Activated T-cell treated with anti-CD3 and anti-CD28 coated beads, Interleukin-2, amount 50 U/mL, for 72 hours (primary cell): ENCODE data around the gene DYNC1I1. TPM values are rescaled to one million over a fixed set of nuclear protein-coding genes. Genes with fewer than 3 reads are reported as not detected.

Source experiments
- ATAC-seq, 2 donors: fragments of 150-1000 bp; cut with Tn5 transposase; replicated peaks in 1 of 2; 2 replicates each; pipeline ENCODE4 v1.10.0; 2021; ENCODE audit warnings: moderate library complexity in 2 of 2, mild to moderate bottlenecking in 1 of 2
- DNase-seq, 2 donors: peaks; one replicate each; pipeline ENCODE4 v3.0.0; 2021 to 2022; ENCODE audit warnings: mixed read lengths in 1 of 2
- H3K27ac Mint-ChIP-seq: one replicate; pipeline ENCODE4 v1.8.0; 2022; ENCODE audit warnings: mild to moderate bottlenecking, moderate library complexity, mixed read lengths
- H3K27me3 Mint-ChIP-seq: one replicate; pipeline ENCODE4 v1.8.0; 2022; ENCODE audit warnings: low read depth, mixed read lengths
- H3K36me3 Mint-ChIP-seq, 2 donors: one replicate each; pipeline ENCODE4 v1.8.0; 2022; ENCODE audit warnings: mixed read lengths in 2 of 2, mild to moderate bottlenecking in 1 of 2; ENCODE audit not compliant: insufficient read depth in 2 of 2
- H3K4me1 Mint-ChIP-seq: one replicate; pipeline ENCODE4 v1.8.0; 2022; ENCODE audit warnings: low read depth, mixed read lengths
- H3K4me3 Mint-ChIP-seq, 2 donors: one replicate each; pipeline ENCODE4 v1.8.0; 2022; ENCODE audit warnings: mild to moderate bottlenecking in 2 of 2, mixed read lengths in 2 of 2, moderate library complexity in 2 of 2
- H3K9me3 Mint-ChIP-seq, 2 donors: one replicate each; pipeline ENCODE4 v1.8.0; 2022; ENCODE audit warnings: mixed read lengths in 2 of 2
- total RNA-seq, 2 donors: library from RNA; stranded (reverse); gene quantifications; one replicate each; pipeline ENCODE4 v1.2.3, GENCODE V29; 2022

Gene DYNC1I1
- total RNA-seq, 2 donors from 2014 or later: not detected

DNA sequence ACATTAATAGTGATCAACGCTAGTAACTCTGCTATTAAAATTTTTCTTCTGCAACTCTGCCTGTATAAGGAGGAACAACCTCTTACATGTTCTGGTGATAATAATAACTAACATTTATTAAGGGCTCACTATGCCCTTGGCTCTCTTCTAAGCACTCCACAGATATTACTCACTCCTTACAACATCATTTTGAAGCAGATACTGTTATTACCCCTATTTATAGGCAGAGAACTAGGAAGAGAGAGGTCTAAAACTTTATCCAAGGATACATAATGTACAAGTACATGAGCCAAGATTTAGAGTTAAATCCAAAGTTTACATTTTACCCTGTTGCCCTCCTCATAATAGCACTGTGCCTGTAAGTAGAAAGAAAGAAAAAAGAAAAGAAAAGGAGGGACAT lies 205.6 kb downstream of the DYNC1I1 start:
- no peaks in the 10 kb centered on the region for H3K36me3 Mint-ChIP-seq
- ATAC-seq (no peak), DNase-seq (no peak)
- H3K27me3 Mint-ChIP-seq: peaks cover 13% of the 10 kb centered on the region
- no peaks in the 10 kb centered on the region for H3K9me3 Mint-ChIP-seq
- no peaks in the 10 kb centered on the region for H3K4me1 Mint-ChIP-seq
- no peak overlapping the region for H3K27ac Mint-ChIP-seq
- no peak overlapping the region for H3K4me3 Mint-ChIP-seq

DNA sequence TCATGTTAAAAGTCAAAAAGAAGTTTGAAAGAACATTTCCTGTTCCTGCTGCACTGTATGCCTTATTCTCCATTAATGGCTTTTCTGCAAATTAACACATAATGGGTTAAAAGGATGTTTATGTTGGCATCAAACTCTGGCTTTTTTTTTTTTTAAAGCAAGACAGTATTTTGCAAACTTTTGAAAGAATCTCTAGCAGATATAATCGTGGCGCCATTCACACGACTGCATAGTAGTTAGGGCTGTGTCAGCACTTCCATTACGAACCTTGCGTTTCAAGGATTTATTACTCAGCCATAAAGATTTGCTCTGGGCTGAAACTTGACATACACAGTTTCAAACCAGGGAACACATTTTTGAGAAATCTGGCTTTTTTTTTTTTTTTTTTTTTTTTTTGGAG lies 207.8 kb downstream of the DYNC1I1 start:
- Mint-ChIP-seq H3K27ac (no peak overlapping the region), H3K9me3 (no peaks in the 10 kb centered on the region)

DNA sequence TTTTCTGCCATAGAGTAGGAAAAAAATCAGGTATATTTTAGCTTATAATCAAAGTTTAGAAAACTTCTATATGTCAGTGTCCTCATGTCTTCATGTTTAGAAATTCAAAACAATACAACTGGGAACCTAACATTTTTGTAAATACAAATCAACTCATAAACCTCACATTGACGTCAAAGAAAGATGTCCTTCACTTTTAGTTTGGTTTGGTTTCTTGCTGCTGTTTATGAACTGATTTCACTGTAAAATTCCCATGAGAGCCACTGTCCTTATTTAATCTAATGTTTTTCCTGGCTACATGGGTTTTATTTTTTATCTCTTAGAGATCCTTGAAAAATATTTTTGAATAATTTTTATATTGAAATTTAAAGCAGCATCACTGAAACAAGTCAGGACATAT lies 208.4 kb downstream of the DYNC1I1 start:
- no peak for DNase-seq
- no peaks in the 10 kb centered on the region for H3K9me3 Mint-ChIP-seq
- H3K4me3 Mint-ChIP-seq: no peak overlapping the region
- no peaks in the 10 kb centered on the region for H3K4me1 Mint-ChIP-seq
- H3K36me3 Mint-ChIP-seq: no peaks in the 10 kb centered on the region
- no peak overlapping the region for H3K27ac Mint-ChIP-seq
- no peak for ATAC-seq
- H3K27me3 Mint-ChIP-seq: peaks cover 22% of the 10 kb centered on the region

More for the DNA sequence above, 207.8 kb downstream of the DYNC1I1 start:
- no peak overlapping the region for H3K4me3 Mint-ChIP-seq
- ATAC-seq (no peak), DNase-seq (no peak)
- no peaks in the 10 kb centered on the region for H3K4me1 Mint-ChIP-seq
- H3K36me3 Mint-ChIP-seq: no peaks in the 10 kb centered on the region
- peaks cover 17% of the 10 kb centered on the region for H3K27me3 Mint-ChIP-seq

DNA sequence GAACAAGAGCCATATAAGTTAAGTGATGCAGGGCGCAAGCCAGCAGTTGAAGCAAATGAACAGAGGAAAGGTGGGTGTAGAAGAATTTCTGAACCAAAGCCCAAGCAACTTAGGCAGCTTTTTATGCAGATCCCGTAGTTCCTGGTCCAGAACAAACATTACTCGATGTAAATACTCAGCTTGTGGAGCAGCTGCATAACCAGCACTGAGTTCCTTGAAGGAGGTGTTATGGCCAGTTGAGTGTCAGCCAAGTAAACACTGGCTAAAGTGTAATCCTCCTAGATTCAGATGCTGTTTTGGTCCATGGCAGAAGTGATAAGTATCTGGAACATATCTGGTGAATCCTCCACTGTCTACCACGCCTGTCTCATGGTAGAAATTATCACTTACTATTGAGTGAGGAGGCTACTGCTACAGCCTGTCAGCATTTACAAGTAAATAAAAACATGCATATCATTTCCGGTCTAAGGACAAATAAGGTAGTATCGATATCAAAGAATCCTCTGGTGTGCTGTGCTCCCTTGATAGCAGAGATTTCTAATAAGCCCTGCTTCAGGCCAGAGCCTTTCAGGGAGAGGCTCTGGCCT lies 213.9 kb downstream of the DYNC1I1 start:
- Mint-ChIP-seq H3K36me3 (no peaks in the 10 kb centered on the region), H3K4me1 (no peaks in the 10 kb centered on the region), H3K27me3 (peaks cover 37% of the 10 kb centered on the region)

DNA sequence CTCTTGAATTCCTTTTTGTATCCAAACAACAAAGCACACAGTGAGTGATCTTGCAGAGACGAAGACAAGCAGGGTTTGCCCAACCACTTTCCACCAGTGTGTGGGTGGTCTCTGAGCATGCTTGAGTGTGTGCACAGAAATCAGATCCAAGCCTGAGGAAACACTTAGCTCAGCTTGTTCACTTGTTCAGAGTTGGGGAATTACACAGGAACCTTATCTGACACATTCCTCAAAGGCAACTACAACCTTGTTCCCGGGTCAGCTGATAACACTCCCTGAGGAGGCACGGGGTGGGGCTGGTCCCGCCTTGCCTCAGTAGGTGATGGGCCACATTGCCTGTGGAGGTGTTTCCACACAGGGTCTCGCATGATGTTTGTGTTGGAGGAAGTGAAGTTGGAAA lies 216.9 kb downstream of the DYNC1I1 start:
- DNase-seq (no peak), ATAC-seq (no peak)
- Mint-ChIP-seq H3K4me3 (no peak overlapping the region), H3K4me1 (no peaks in the 10 kb centered on the region), H3K27me3 (peaks cover 35% of the 10 kb centered on the region), H3K36me3 (peaks cover 0 to 1% of the 10 kb centered on the region in 2 donors), H3K27ac (no peak overlapping the region), H3K9me3 (no peaks in the 10 kb centered on the region)

More for the DNA sequence above, 213.9 kb downstream of the DYNC1I1 start:
- ATAC-seq: no peak
- Mint-ChIP-seq H3K9me3 (no peaks in the 10 kb centered on the region), H3K4me3 (no peak overlapping the region), H3K27ac (no peak overlapping the region)
- DNase-seq: no peak

DNA sequence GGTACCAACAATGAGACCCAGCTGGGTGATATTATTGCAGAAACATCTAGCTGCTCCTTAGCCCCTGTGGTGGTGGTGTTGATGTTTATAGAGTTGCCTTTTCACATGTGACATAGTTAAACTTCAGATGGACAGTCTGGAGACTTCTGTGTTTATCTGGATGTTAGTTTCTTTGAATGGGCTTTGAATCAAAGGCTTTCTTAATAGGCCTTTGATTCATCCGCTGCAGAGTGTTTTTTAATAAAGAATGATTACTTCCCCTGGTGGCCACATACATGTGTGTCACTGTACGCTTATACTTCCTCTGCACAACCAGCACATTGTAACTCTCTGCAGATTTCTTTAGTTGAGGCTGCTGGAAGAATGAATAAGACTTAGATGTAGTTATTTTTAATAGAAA lies 221.0 kb downstream of the DYNC1I1 start:
- H3K36me3 Mint-ChIP-seq: peaks cover 0 to 1% of the 10 kb centered on the region in 2 donors
- no peaks in the 10 kb centered on the region for H3K9me3 Mint-ChIP-seq
- no peaks in the 10 kb centered on the region for H3K4me1 Mint-ChIP-seq
- no peak overlapping the region for H3K27ac Mint-ChIP-seq
- no peak for ATAC-seq
- H3K27me3 Mint-ChIP-seq: peaks cover 42% of the 10 kb centered on the region
- DNase-seq: no peak
- H3K4me3 Mint-ChIP-seq: no peak overlapping the region

DNA sequence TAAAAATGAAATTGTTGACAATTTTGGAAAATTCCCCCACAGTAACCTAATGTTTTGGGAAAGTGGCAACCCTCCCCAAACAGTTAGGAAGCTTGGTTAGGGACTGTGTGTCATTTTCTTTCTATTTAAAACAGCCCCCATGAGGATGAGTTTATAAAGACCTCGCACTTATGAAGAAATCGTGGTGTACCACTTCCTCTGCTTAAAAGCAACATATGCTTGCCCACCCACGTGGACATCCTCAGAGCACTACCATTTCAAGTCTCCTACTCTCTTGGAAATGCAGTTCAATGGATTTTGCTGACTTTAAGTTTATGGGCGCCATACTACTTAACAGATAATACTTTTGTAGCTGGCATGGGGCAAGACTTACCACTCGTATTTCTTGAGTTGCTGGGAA lies 223.8 kb downstream of the DYNC1I1 start:
- ATAC-seq (no peak), DNase-seq (no peak)
- Mint-ChIP-seq H3K27ac (no peak overlapping the region), H3K4me3 (no peak overlapping the region), H3K36me3 (peaks cover 0 to 1% of the 10 kb centered on the region in 2 donors), H3K4me1 (no peaks in the 10 kb centered on the region), H3K9me3 (no peaks in the 10 kb centered on the region), H3K27me3 (peaks cover 24% of the 10 kb centered on the region)

DNA sequence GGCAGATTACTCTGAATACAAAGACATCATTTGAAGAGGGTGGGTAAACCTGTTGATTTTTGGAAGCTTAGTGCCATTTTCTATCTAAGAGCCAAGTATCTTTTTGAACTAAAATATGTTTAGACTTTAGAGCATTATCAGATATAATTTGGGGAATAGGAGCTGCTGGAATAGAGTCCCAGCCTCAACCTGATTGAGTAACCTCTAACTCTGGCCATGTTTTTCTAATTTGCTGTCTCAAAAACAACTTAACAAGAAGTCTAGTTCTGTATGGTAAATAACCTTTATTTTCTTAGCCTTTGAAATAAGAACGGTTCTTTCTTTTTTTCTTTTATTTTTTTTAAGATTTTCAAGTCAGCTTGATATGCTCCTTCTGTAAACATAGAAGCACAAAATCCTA lies 224.5 kb downstream of the DYNC1I1 start:
- H3K27me3 Mint-ChIP-seq: peaks cover 25% of the 10 kb centered on the region
- H3K36me3 Mint-ChIP-seq: peaks cover 0 to 1% of the 10 kb centered on the region in 2 donors
- H3K4me3 Mint-ChIP-seq: no peak overlapping the region
- ATAC-seq (no peak), DNase-seq (no peak)
- H3K4me1 Mint-ChIP-seq: no peaks in the 10 kb centered on the region
- H3K27ac Mint-ChIP-seq: no peak overlapping the region
- no peaks in the 10 kb centered on the region for H3K9me3 Mint-ChIP-seq

DNA sequence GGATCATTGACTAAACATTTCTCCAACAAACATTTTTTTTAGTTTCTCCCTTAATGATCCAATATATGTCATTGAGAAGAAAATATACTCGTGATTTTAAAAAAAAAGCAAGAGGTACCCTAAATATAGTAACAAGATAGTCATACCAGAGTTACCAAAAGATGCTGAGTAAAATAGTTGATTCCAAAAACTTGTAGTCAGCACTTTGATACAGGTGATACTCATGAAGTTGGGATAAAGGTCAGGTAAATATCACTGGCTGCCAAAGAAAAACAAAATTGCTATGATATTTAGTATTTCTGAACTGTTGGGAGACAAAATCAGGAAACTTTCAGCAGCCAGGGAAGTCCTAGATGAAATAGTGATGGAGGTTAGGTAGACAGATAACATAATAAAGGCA lies 225.3 kb downstream of the DYNC1I1 start:
- no peaks in the 10 kb centered on the region for H3K4me1 Mint-ChIP-seq

DNA sequence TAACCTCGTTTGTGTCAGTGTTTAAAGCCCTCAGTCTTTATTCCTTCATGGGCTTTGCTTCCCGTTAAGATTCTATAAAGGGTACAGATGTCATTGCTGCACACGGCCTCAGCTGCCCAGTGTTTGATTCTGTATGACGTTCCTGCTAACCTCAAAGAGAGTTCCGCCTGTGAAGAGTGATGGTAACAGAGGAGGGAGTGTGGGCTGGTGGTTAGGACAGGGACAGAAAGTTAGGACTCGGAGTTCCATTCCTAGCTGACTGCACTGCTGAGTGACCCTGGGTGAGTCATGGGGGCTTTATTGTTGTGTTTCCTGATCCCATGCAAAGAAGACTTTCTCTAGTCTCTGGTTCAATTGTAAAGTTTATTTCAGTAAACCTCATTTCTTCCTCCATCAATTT lies 227.1 kb downstream of the DYNC1I1 start:
- DNase-seq (no peak), ATAC-seq (no peak)
- Mint-ChIP-seq H3K9me3 (no peaks in the 10 kb centered on the region), H3K27me3 (peaks cover 30% of the 10 kb centered on the region), H3K27ac (no peak overlapping the region), H3K4me1 (no peaks in the 10 kb centered on the region), H3K4me3 (no peak overlapping the region), H3K36me3 (no peaks in the 10 kb centered on the region)

More for the DNA sequence above, 225.3 kb downstream of the DYNC1I1 start:
- no peak overlapping the region for H3K27ac Mint-ChIP-seq
- ATAC-seq (no peak), DNase-seq (no peak)
- peaks cover 30% of the 10 kb centered on the region for H3K27me3 Mint-ChIP-seq
- no peak overlapping the region for H3K4me3 Mint-ChIP-seq
- peaks cover 0 to 1% of the 10 kb centered on the region in 2 donors for H3K36me3 Mint-ChIP-seq
- H3K9me3 Mint-ChIP-seq: no peaks in the 10 kb centered on the region

DNA sequence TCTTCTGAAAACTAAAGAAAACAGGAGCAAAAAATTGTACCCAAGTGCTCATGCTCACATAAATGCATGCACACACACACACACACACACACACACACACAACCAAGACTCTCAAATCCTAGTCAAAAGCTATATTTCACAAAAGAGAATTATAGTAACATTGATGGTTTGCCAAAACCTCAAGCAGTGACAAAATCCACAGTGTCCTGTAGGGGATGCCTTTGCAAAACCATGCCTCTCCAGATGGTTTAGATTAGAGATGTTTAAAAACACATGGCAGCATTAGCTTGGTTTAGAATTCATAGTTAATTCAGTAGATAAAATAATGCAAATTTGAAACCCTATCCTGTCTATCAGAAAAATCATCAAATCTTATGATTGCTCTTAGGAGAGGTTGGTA lies 232.2 kb downstream of the DYNC1I1 start:
- Mint-ChIP-seq H3K27me3 (peaks cover 34% of the 10 kb centered on the region), H3K36me3 (no peaks in the 10 kb centered on the region)

DNA sequence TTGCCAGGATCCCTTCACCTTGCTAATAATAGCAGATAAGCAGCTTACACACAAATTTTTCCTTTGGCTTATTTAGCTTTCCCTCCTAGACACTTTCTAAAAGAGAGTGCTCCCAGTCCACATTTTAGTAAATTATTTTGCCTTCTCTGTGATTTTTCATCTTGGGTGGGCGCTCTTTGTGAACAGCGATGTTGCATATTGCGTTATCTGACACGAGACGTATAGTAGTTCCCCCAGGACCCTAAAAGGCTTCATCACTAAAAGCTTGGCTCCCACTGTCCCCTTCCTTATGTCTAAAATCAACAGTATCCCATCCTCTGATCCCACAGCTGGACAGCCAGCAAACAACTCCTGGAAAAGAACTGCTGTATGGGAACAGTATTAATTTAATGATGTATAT lies 232.9 kb downstream of the DYNC1I1 start:
- H3K9me3 Mint-ChIP-seq: no peaks in the 10 kb centered on the region
- H3K4me1 Mint-ChIP-seq: no peaks in the 10 kb centered on the region
- no peaks in the 10 kb centered on the region for H3K36me3 Mint-ChIP-seq
- no peak overlapping the region for H3K27ac Mint-ChIP-seq
- no peak overlapping the region for H3K4me3 Mint-ChIP-seq
- ATAC-seq (no peak), DNase-seq (no peak)
- H3K27me3 Mint-ChIP-seq: peaks cover 34% of the 10 kb centered on the region

More for the DNA sequence above, 232.2 kb downstream of the DYNC1I1 start:
- ATAC-seq (no peak), DNase-seq (no peak)
- Mint-ChIP-seq H3K9me3 (no peaks in the 10 kb centered on the region), H3K27ac (no peak overlapping the region), H3K4me3 (no peak overlapping the region), H3K4me1 (no peaks in the 10 kb centered on the region)

DNA sequence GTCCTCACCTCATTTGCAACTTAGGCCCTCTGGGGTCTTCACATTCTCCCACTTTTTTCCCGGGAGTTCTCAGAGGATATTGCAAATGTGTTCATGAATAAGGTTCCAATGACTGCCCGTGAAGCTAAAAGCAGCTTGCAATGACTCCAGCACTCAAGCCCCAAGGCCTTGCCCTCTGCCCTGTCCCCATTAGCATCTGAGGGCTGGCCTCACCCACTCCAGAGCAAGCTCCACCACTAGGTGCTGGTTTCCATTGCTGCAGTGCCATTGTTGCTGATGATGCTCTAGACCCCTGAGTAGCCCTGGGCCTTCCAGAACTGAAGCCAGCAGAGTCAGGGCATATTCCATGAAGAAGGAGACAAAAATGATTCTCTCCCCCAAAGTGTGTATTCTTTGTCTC lies 236.8 kb downstream of the DYNC1I1 start:
- DNase-seq: no peak
- ATAC-seq: no peak
- Mint-ChIP-seq H3K27ac (no peak overlapping the region), H3K4me3 (no peak overlapping the region), H3K4me1 (no peaks in the 10 kb centered on the region), H3K36me3 (no peaks in the 10 kb centered on the region), H3K9me3 (no peaks in the 10 kb centered on the region), H3K27me3 (peaks cover 37% of the 10 kb centered on the region)

DNA sequence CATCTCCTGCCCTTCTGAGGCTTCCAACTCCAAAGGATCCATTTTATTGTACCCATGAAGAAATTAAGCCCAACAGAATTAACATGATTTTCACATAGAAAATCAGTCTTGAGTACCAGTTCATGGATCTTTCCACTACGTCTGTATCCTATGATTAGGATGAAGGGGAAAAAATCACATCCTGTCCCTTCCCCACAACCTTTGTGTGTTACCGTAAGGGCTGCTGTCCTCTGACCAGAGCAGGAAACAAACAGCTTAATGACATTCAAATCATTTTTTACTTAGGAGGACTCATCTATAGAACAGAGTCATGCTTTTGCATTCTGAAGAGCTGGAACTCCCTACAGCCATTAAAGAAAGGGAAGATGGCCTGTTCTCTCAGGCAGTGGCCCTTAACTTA lies 241.5 kb downstream of the DYNC1I1 start:
- ATAC-seq: no peak
- H3K4me3 Mint-ChIP-seq: no peak overlapping the region
- DNase-seq: no peak
- H3K4me1 Mint-ChIP-seq: peaks cover 6% of the 10 kb centered on the region
- H3K27me3 Mint-ChIP-seq: peaks cover 22% of the 10 kb centered on the region
- H3K27ac Mint-ChIP-seq: no peak overlapping the region
- H3K36me3 Mint-ChIP-seq: no peaks in the 10 kb centered on the region
- H3K9me3 Mint-ChIP-seq: no peaks in the 10 kb centered on the region
